IMR-90 (cell line): Measurements from ENCODE around the gene SETD2. TPM values are rescaled to one million over a fixed set of nuclear protein-coding genes. Genes with fewer than 3 reads are reported as not detected.

Source experiments
- ATAC-seq: fragments of 200-7000 bp; cut with Tn5 transposase; 2 replicates; pipeline ENCODE4 v1.9.1; 2020; ENCODE audit warnings: low read depth, mild to moderate bottlenecking, moderate library complexity
- BruUV-seq: library from RNA; stranded (reverse); fragments of 400-500 nt; replicated peaks from 2 replicates; lab custom pipeline; 2021; lab: Mats Ljungman, UMichigan
- CTCF ChIA-PET: fragments of 300-600 bp; formaldehyde crosslinking; extraction: SDS; loops from one replicate; lab custom pipeline; 2021; ENCODE audit warnings: antibody characterized with exemption; lab: Yijun Ruan, JAX
- POLR2A ChIA-PET: fragments of 300-600 bp; sonication (Branson Sonifier 250); formaldehyde crosslinking; loops from one replicate; lab custom pipeline; 2022; ENCODE audit warnings: antibody characterized with exemption; ENCODE audit not compliant: unreplicated experiment; lab: Charles Lee
- DNase-seq: peaks from one replicate; pipeline ENCODE4 v3.0.0; 2013
- H2AFZ ChIP-seq: replicated peaks from 2 replicates; pipeline ENCODE3; 2013; ENCODE audit warnings: low read length, mild to moderate bottlenecking; ENCODE audit not compliant: poor library complexity
- H2AK5ac ChIP-seq: 2 replicates; pipeline ENCODE4 v1.6.1; 2013; ENCODE audit warnings: low read depth, low read length, inconsistent platforms
- H2AK9ac ChIP-seq: replicated peaks from 2 replicates; pipeline ENCODE3; 2013; ENCODE audit warnings: mild to moderate bottlenecking, low read depth, low read length, moderate library complexity; ENCODE audit not compliant: poor library complexity
- H2BK120ac ChIP-seq: 2 replicates; pipeline ENCODE4 v1.6.1; 2013; ENCODE audit warnings: low read depth, low read length, inconsistent platforms
- H2BK15ac ChIP-seq: 3 replicates; pipeline ENCODE4 v1.6.1; 2013; ENCODE audit warnings: low read depth, low read length, inconsistent platforms
- H2BK20ac ChIP-seq: 2 replicates; pipeline ENCODE4 v1.6.1; 2013; ENCODE audit warnings: low read depth, mild to moderate bottlenecking, inconsistent platforms, low read length, moderate library complexity
- H2BK5ac ChIP-seq: 2 replicates; pipeline ENCODE4 v1.6.1; 2013; ENCODE audit warnings: mild to moderate bottlenecking, low read depth, low read length, inconsistent platforms; ENCODE audit not compliant: poor library complexity, severe bottlenecking
- H3K14ac ChIP-seq: replicated peaks from 2 replicates; pipeline ENCODE4 v1.6.1; 2013; ENCODE audit warnings: low read depth, low read length, inconsistent platforms
- H3K18ac ChIP-seq: 2 replicates; pipeline ENCODE4 v1.6.1; 2013; ENCODE audit warnings: low read depth, low read length, control low read depth
- H3K23ac ChIP-seq: 2 replicates; pipeline ENCODE4 v1.6.1; 2013; ENCODE audit warnings: low read depth, low read length, inconsistent platforms
- H3K27ac ChIP-seq: 2 replicates; pipeline ENCODE4 v1.5.1; 2013; ENCODE audit warnings: mild to moderate bottlenecking, control low read depth, low read length; ENCODE audit not compliant: insufficient read depth
- H3K27me3 ChIP-seq: 2 replicates; pipeline ENCODE4 v1.6.1; 2013; ENCODE audit warnings: low read length; ENCODE audit not compliant: control insufficient read depth, insufficient read depth
- H3K36me3 ChIP-seq: 2 replicates; pipeline ENCODE4 v1.6.1; 2013; ENCODE audit warnings: low read length, mixed read lengths; ENCODE audit not compliant: control insufficient read depth, insufficient read depth
- H3K4ac ChIP-seq: 2 replicates; pipeline ENCODE4 v1.6.1; 2013; ENCODE audit warnings: low read depth, low read length, inconsistent platforms
- H3K4me1 ChIP-seq: 2 replicates; pipeline ENCODE4 v1.6.1; 2013; ENCODE audit warnings: low read length, mixed read lengths; ENCODE audit not compliant: control insufficient read depth, insufficient read depth
- H3K4me2 ChIP-seq: 2 replicates; pipeline ENCODE4 v1.6.1; 2013; ENCODE audit warnings: low read depth, mild to moderate bottlenecking, control low read depth, low read length, moderate library complexity
- H3K4me3 ChIP-seq: 2 replicates; pipeline ENCODE4 v1.5.1; 2013; ENCODE audit warnings: low read depth, mild to moderate bottlenecking, control low read depth, low read length, moderate library complexity; ENCODE audit not compliant: insufficient read depth
- H3K56ac ChIP-seq: 2 replicates; pipeline ENCODE4 v1.6.1; 2013; ENCODE audit warnings: low read length, inconsistent platforms; ENCODE audit not compliant: insufficient read depth; ENCODE audit errors: extremely low read depth
- H3K79me1 ChIP-seq, 2 experiments: 2 replicates each; pipeline ENCODE4 v1.6.1; 2013; ENCODE audit warnings: low read length in 2 of 2, inconsistent platforms in 1 of 2, low read depth in 1 of 2
- H3K9ac ChIP-seq: 2 replicates; pipeline ENCODE4 v1.6.1; 2013; ENCODE audit warnings: low read depth, low read length, control low read depth
- H3K9me1 ChIP-seq: 2 replicates; pipeline ENCODE4 v1.6.1; 2013; ENCODE audit warnings: low read length, inconsistent platforms; ENCODE audit not compliant: insufficient read depth
- H3K9me3 ChIP-seq: 2 replicates; pipeline ENCODE4 v1.6.1; 2013; ENCODE audit warnings: low read length; ENCODE audit not compliant: control insufficient read depth, insufficient read depth
- H4K20me1 ChIP-seq: 2 replicates; pipeline ENCODE4 v1.6.1; 2013; ENCODE audit warnings: low read length, inconsistent platforms; ENCODE audit not compliant: insufficient read depth
- H4K5ac ChIP-seq: 2 replicates; pipeline ENCODE4 v1.6.1; 2013; ENCODE audit warnings: mild to moderate bottlenecking, low read depth, low read length, control low read depth
- H4K8ac ChIP-seq, 2 experiments: 2 replicates each; pipeline ENCODE4 v1.6.1; 2013; ENCODE audit warnings: low read depth in 2 of 2, low read length in 2 of 2, control low read depth in 1 of 2, inconsistent platforms in 1 of 2
- H4K91ac ChIP-seq: 2 replicates; pipeline ENCODE4 v1.6.1; 2013; ENCODE audit warnings: low read depth, low read length, inconsistent platforms; ENCODE audit not compliant: insufficient read depth
- CEBPB ChIP-seq: IDR thresholded peaks from 2 replicates; pipeline ENCODE4 v1.6.1; 2012; ENCODE audit warnings: low read depth, low read length, improper control_type of control experiment
- CHD1 ChIP-seq: IDR thresholded peaks from 2 replicates; pipeline ENCODE4 v1.6.1; 2012; ENCODE audit warnings: low read depth, low read length, improper control_type of control experiment
- ELK1 ChIP-seq: fragments of 150-350 bp; IDR thresholded peaks from 2 replicates; pipeline ENCODE4 v1.6.1; 2016; ENCODE audit warnings: low read depth, mild to moderate bottlenecking, low read length, moderate library complexity, borderline replicate concordance
- FOS ChIP-seq: fragments of 150-350 bp; IDR thresholded peaks from 2 replicates; pipeline ENCODE4 v1.6.1; 2016; ENCODE audit warnings: low read depth, low read length
- MAFK ChIP-seq: IDR thresholded peaks from 2 replicates; pipeline ENCODE4 v1.6.1; 2012; ENCODE audit warnings: low read depth, low read length, improper control_type of control experiment
- MAZ ChIP-seq: IDR thresholded peaks from 2 replicates; pipeline ENCODE4 v1.6.1; 2012; ENCODE audit warnings: low read depth, mild to moderate bottlenecking, low read length, improper control_type of control experiment, moderate library complexity, borderline replicate concordance
- MXI1 ChIP-seq: IDR thresholded peaks from 2 replicates; pipeline ENCODE4 v1.6.1; 2012; ENCODE audit warnings: low read depth, mild to moderate bottlenecking, low read length, moderate library complexity, borderline replicate concordance
- NFE2L2 ChIP-seq: fragments of 150-350 bp; IDR thresholded peaks from 2 replicates; pipeline ENCODE4 v1.6.1; 2016; ENCODE audit warnings: low read depth, mild to moderate bottlenecking, low read length
- POLR2A ChIP-seq: IDR thresholded peaks from 2 replicates; pipeline ENCODE4 v1.6.1; 2012; ENCODE audit warnings: mild to moderate bottlenecking, low read depth, low read length
- RAD21 ChIP-seq: IDR thresholded peaks from 2 replicates; pipeline ENCODE4 v1.6.1; 2012; ENCODE audit warnings: low read length, improper control_type of control experiment
- RCOR1 ChIP-seq: IDR thresholded peaks from 2 replicates; pipeline ENCODE4 v1.6.1; 2012; ENCODE audit warnings: mild to moderate bottlenecking, low read length, improper control_type of control experiment; ENCODE audit not compliant: insufficient replicate concordance
- SMC3 ChIP-seq: fragments of 150-350 bp; IDR thresholded peaks from 2 replicates; pipeline ENCODE4 v1.6.1; 2016; ENCODE audit warnings: low read depth, mild to moderate bottlenecking, antibody characterized with exemption, low read length, moderate library complexity
- USF2 ChIP-seq: fragments of 150-350 bp; IDR thresholded peaks from 2 replicates; pipeline ENCODE4 v1.6.1; 2017; ENCODE audit warnings: mild to moderate bottlenecking, antibody characterized with exemption, low read length, low read depth
- WGBS, 2 experiments: methylation state at CpG; one replicate each; pipeline versions ENCODE4 v1.1.5 to v1.1.7; 2013; ENCODE audit warnings: missing lambda C conversion rate in 2 of 2; ENCODE audit not compliant: insufficient read length in 1 of 2; ENCODE audit errors: extremely low coverage in 2 of 2; 5-methylcytosine and 5-hydroxymethylcytosine counted together
- dilution Hi-C: fragments of 300-500 bp; cut with HindIII; formaldehyde crosslinking; loops from one replicate; pipeline ENCODE4 v1.14.3; 2018; ENCODE audit warnings: low sequenced_read_pairs; ENCODE audit not compliant: unreplicated experiment
- in situ Hi-C: fragments of 300-500 bp; cut with MboI; formaldehyde crosslinking; loops from 3 replicates; pipeline ENCODE4 v1.14.3; 2019; ENCODE audit warnings: low sequenced_read_pairs, inconsistent platforms, mixed read lengths
- intact Hi-C: fragments of 100-400 bp; cut with micrococcal nuclease; formaldehyde crosslinking; loops from 2 replicates; pipeline ENCODE4 v1.10.0; 2022
- polyA plus RNA-seq, 3 experiments: library from polyadenylated mRNA; depleted of rRNA; stranded (reverse); fragments of >200 nt; gene quantifications; 2 replicates each; pipeline ENCODE4 v1.2.3, GENCODE V29; 2012; ENCODE audit warnings: low replicate concordance in 1 of 3
- total RNA-seq: library from RNA; depleted of rRNA; stranded (reverse); fragments of >200 nt; gene quantifications from 2 replicates; pipeline ENCODE4 v1.2.3, GENCODE V29; 2012

The SETD2 gene
- total and polyA plus RNA-seq, 2 of the 4 experiments (the other 2 are of a cell fraction): 18.3 to 20.1 TPM

DNA sequence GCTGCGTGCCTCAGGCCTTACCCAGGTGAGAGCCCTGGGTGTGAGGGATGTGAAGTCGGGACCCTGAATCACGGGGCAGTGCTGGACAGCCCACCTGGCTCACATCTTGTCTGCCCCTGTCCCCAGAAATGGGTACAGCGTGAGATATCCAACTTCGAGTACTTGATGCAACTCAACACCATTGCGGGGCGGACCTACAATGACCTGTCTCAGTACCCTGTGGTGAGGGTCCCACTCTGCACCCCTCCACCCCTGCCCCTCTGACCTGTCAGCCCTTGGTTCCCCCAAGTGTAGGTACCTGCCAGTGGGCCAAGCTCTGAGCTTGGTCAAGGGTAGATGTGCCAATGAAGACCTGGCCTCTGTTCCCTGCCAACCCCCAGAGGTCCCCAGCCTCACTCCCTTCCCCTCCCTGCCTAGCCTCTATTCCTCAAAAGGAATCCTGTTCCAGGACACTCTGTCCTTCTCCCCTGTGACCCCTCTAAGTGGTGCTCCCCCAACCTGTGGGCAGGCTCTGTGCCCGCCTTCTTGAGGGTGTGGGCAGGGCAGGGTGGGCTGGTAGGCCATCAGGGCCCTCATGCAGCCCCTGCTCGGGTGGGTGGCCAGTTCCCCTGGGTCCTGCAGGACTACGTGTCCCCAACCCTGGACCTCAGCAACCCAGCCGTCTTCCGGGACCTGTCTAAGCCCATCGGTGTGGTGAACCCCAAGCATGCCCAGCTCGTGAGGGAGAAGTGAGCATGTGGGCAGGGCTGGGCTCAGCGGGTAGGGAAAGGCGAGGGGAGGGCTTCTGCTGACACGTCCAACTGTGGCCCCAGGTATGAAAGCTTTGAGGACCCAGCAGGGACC is 159.3 kb downstream of the SETD2 start:
- H3K23ac ChIP-seq: no peak overlapping the region
- no peak overlapping the region for H2BK120ac ChIP-seq
- ChIA-PET CTCF (no interaction called here), POLR2A (no interaction called here)
- ATAC-seq: no peak
- no peaks in the 10 kb centered on the region for H3K27me3 ChIP-seq
- no peaks in the 10 kb centered on the region for H3K79me1 ChIP-seq
- TF ChIP-seq FOS (no peak), RAD21 (no peak), SMC3 (no peak), CEBPB (no peak), RCOR1 (no peak), USF2 (no peak), CHD1 (no peak), MAFK (no peak), POLR2A (no peak), NFE2L2 (no peak), MXI1 (no peak), MAZ (no peak), ELK1 (no peak)
- no peaks in the 10 kb centered on the region; the same call in 1 of the 2 replicates for H4K20me1 ChIP-seq
- H2AK5ac ChIP-seq: no peak overlapping the region
- no peak overlapping the region for H2BK15ac ChIP-seq
- no peak overlapping the region for H4K91ac ChIP-seq
- no peak overlapping the region for H3K4me2 ChIP-seq
- peaks cover 6% of the 10 kb centered on the region; the same call in 1 of the 2 replicates for H3K36me3 ChIP-seq
- no peak overlapping the region for H2AFZ ChIP-seq
- H3K18ac ChIP-seq: no peak overlapping the region
- peaks cover 13% of the 10 kb centered on the region; the same call in 1 of the 2 replicates for H3K9me1 ChIP-seq
- no peak overlapping the region for H2AK9ac ChIP-seq
- H3K4me1 ChIP-seq: peaks cover 5% of the 10 kb centered on the region
- WGBS, 2 experiments: 93% methylated on average over 11 of the region's 17 CpGs; no CpG with 5 or more reads in 1 of the 2 experiments
- no peak overlapping the region for H4K5ac ChIP-seq
- no peak overlapping the region for H3K27ac ChIP-seq
- H3K4me3 ChIP-seq: no peak overlapping the region
- in situ Hi-C loops (no loop called here), intact Hi-C loops (no loop called here), dilution Hi-C loops (no loop called here)
- DNase-seq: no peak
- H3K14ac ChIP-seq: no peak overlapping the region
- no TSS peak for BruUV-seq
- no peak overlapping the region for H3K4ac ChIP-seq
- no peaks in the 10 kb centered on the region for H3K9me3 ChIP-seq
- no peak overlapping the region for H4K8ac ChIP-seq
- H3K9ac ChIP-seq: no peak overlapping the region
- H2BK20ac ChIP-seq: no peak overlapping the region
- no peak overlapping the region for H3K56ac ChIP-seq
- no peak overlapping the region for H2BK5ac ChIP-seq
